Measurements from ENCODE around the gene GPR15LG. TPM values are rescaled to one million over a fixed set of nuclear protein-coding genes. Genes with fewer than 3 reads are reported as not detected.

The GPR15LG gene
- total and polyA plus RNA-seq, 2 donors (not counting 3 experiments of a cell fraction or from before 2014, with no cell fraction given), result not detected

GRCh38 chr10:84191106-84191505, 17.5 kb downstream of the GPR15LG start:
- no peaks in the 10 kb centered on the region for H3K79me2 ChIP-seq (ENCODE audit: control insufficient read depth, insufficient read depth, low read length)
- BruUV-seq (replicated peaks), result no TSS peak
- dilution Hi-C loops (cut with MboI; ENCODE audit: extremely low pct_ligation_motif_present, low sequenced_read_pairs), result no loop called here
- H3K4me3 ChIP-seq (replicated peaks in 1 of 3; ENCODE audit: insufficient read depth in 1 of 3, low read depth in 1 of 3, low read length in 3 of 3), result no peak overlapping the region
- no peak overlapping the region for H3K4me2 ChIP-seq (ENCODE audit: insufficient read depth, low read length)
- H3K9me1 ChIP-seq (replicated peaks; ENCODE audit: control insufficient read depth, extremely low read depth, insufficient read depth, low read length), result no peaks in the 10 kb centered on the region
- peaks cover 24 to 29% of the 10 kb centered on the region in 2 experiments for H3K27me3 ChIP-seq (ENCODE audit: control insufficient read depth in 2 of 2, insufficient read depth in 2 of 2, low read length in 2 of 2)
- POLR2A ChIA-PET, result no interaction called here
- H2AFZ ChIP-seq (ENCODE audit: low read depth, low read length), result no peak overlapping the region
- no peaks in the 10 kb centered on the region for H3K36me3 ChIP-seq (ENCODE audit: control insufficient read depth in 2 of 2, extremely low read depth in 1 of 2, insufficient read depth in 2 of 2, low read length in 2 of 2)
- no peaks in the 10 kb centered on the region for H3K9me3 ChIP-seq (replicated peaks; ENCODE audit: control insufficient read depth, insufficient read depth, low read length)
- CTCF ChIA-PET, result no interaction called here
- no peaks in the 10 kb centered on the region for H3K4me1 ChIP-seq (ENCODE audit: control insufficient read depth, extremely low read depth, insufficient read depth, low read length)
- FAIRE-seq, result no peak
- no peaks in the 10 kb centered on the region for H4K20me1 ChIP-seq (replicated peaks; ENCODE audit: control insufficient read depth, extremely low read depth, insufficient read depth, low read length)
- no peak for DNase-seq (ENCODE audit: low read depth, low spot score)
- intact Hi-C loops (cut with micrococcal nuclease), result no loop called here
- H3K27ac ChIP-seq (ENCODE audit: insufficient read depth, low read depth, low read length), result no peak overlapping the region
- TF ChIP-seq POLR2AphosphoS5 (IDR thresholded peaks at IDR 0.05; ENCODE audit: insufficient read depth, low read depth, low read length) (no peak), FOS (IDR thresholded peaks at IDR 0.05; ENCODE audit: borderline replicate concordance, insufficient read depth, low read length) (no peak), MYC (IDR thresholded peaks at IDR 0.05; ENCODE audit: low read depth, low read length) (no peak), POLR2A (IDR thresholded peaks at IDR 0.05; ENCODE audit: low read depth, low read length) (no peak)
- TF ChIP-seq, protein P1, sequence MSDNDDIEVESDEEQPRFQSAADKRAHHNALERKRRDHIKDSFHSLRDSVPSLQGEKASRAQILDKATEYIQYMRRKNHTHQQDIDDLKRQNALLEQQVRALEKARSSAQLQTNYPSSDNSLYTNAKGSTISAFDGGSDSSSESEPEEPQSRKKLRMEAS (IDR thresholded peaks at IDR 0.05; ENCODE audit: insufficient read depth, insufficient read length), result no peak
- no peak overlapping the region for H3K9ac ChIP-seq (replicated peaks; ENCODE audit: extremely low read depth, insufficient read depth, low read length)

DNA sequence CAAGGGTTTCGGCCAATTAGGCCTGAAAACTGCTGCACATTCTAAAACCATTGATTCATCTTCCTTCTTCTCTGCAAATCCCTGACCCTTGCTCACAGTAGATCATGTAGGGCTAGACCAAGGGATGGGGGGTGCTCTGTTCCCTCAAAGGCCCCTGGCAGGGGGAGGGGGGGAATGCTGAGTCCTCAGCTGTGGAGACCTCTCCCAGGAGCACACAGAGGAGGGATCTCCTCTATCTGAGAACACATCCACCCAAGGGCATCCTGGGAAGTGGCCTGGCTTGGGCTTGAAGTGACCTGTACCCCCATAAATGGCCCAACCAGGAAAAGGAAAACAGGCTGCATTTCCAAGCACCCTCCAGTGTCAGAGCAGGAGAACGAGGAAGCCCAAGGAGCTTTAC, 19.7 kb downstream of the GPR15LG start:
- intact Hi-C loops (cut with micrococcal nuclease) (no loop called here), dilution Hi-C loops (cut with MboI; ENCODE audit: extremely low pct_ligation_motif_present, low sequenced_read_pairs) (no loop called here)
- H3K9me3 ChIP-seq (replicated peaks; ENCODE audit: control insufficient read depth, insufficient read depth, low read length), result no peaks in the 10 kb centered on the region
- DNase-seq (ENCODE audit: low read depth, low spot score) (no peak), FAIRE-seq (no peak)
- no peak for TF ChIP-seq POLR2A (IDR thresholded peaks at IDR 0.05; ENCODE audit: low read depth, low read length)
- TF ChIP-seq EZH2 (IDR thresholded peaks at IDR 0.05; ENCODE audit: borderline replicate concordance, low read depth, low read length, severe bottlenecking), result no peak
- TF ChIP-seq, protein P1 (IDR thresholded peaks at IDR 0.05; ENCODE audit: insufficient read depth, insufficient read length), result no peak
- TF ChIP-seq JUN (IDR thresholded peaks at IDR 0.05; ENCODE audit: borderline replicate concordance, insufficient read depth, insufficient read length, low read depth), result no peak
- TF ChIP-seq, protein P2, sequence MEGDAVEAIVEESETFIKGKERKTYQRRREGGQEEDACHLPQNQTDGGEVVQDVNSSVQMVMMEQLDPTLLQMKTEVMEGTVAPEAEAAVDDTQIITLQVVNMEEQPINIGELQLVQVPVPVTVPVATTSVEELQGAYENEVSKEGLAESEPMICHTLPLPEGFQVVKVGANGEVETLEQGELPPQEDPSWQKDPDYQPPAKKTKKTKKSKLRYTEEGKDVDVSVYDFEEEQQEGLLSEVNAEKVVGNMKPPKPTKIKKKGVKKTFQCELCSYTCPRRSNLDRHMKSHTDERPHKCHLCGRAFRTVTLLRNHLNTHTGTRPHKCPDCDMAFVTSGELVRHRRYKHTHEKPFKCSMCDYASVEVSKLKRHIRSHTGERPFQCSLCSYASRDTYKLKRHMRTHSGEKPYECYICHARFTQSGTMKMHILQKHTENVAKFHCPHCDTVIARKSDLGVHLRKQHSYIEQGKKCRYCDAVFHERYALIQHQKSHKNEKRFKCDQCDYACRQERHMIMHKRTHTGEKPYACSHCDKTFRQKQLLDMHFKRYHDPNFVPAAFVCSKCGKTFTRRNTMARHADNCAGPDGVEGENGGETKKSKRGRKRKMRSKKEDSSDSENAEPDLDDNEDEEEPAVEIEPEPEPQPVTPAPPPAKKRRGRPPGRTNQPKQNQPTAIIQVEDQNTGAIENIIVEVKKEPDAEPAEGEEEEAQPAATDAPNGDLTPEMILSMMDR (IDR thresholded peaks at IDR 0.05; ENCODE audit: extremely low read depth in 1 of 2, insufficient read depth in 1 of 2, low read depth in 1 of 2, low read length in 2 of 2), result no peak
- no peak for TF ChIP-seq MYC (IDR thresholded peaks at IDR 0.05; ENCODE audit: low read depth, low read length)
- no peak for TF ChIP-seq POLR2AphosphoS5 (IDR thresholded peaks at IDR 0.05; ENCODE audit: insufficient read depth, low read depth, low read length)
- H3K27me3 ChIP-seq (ENCODE audit: control insufficient read depth in 2 of 2, insufficient read depth in 2 of 2, low read length in 2 of 2), result peaks cover 31% of the 10 kb centered on the region in 2 experiments
- no peaks in the 10 kb centered on the region for H3K36me3 ChIP-seq (ENCODE audit: control insufficient read depth in 2 of 2, extremely low read depth in 1 of 2, insufficient read depth in 2 of 2, low read length in 2 of 2)
- ChIA-PET POLR2A (no interaction called here), CTCF (no interaction called here)
- no peaks in the 10 kb centered on the region for H4K20me1 ChIP-seq (replicated peaks; ENCODE audit: control insufficient read depth, extremely low read depth, insufficient read depth, low read length)
- no peak overlapping the region for H3K4me2 ChIP-seq (ENCODE audit: insufficient read depth, low read length)
- no peak overlapping the region for H3K9ac ChIP-seq (replicated peaks; ENCODE audit: extremely low read depth, insufficient read depth, low read length)
- H3K9me1 ChIP-seq (replicated peaks; ENCODE audit: control insufficient read depth, extremely low read depth, insufficient read depth, low read length), result no peaks in the 10 kb centered on the region
- no TSS peak for BruUV-seq (replicated peaks)
- H3K4me1 ChIP-seq (ENCODE audit: control insufficient read depth, extremely low read depth, insufficient read depth, low read length), result no peaks in the 10 kb centered on the region
- H2AFZ ChIP-seq (ENCODE audit: low read depth, low read length), result no peak overlapping the region
- no peaks in the 10 kb centered on the region for H3K79me2 ChIP-seq (ENCODE audit: control insufficient read depth, insufficient read depth, low read length)
- H3K27ac ChIP-seq (ENCODE audit: insufficient read depth, low read depth, low read length), result no peak overlapping the region
- H3K4me3 ChIP-seq (replicated peaks in 1 of 3; ENCODE audit: insufficient read depth in 1 of 3, low read depth in 1 of 3, low read length in 3 of 3), result no peak overlapping the region

Data from endothelial cell of umbilical vein (primary cell).